Left ventricle myocardium inferior (tissue), 1 donor: ENCODE measurements around the gene MINDY4B. TPM values are rescaled to one million over a fixed set of nuclear protein-coding genes. Genes with fewer than 3 reads are reported as not detected.
"Not testable (repeated sequence)": the region's sequence is repeated elsewhere in the genome, so short reads cannot be mapped to it uniquely, and the experiment has no call there.

Source experiments
- DNase-seq: peaks from one replicate; pipeline ENCODE4 v3.0.0-alpha.2; 2020
- H3K27ac ChIP-seq: fragments of 200-600 bp; replicated peaks from 2 replicates; pipeline ENCODE4 v1.8.0; 2021
- H3K27me3 ChIP-seq: fragments of 200-600 bp; 2 replicates; pipeline ENCODE4 v1.8.0; 2021; ENCODE audit warnings: low read depth
- H3K36me3 ChIP-seq: fragments of 200-600 bp; 2 replicates; pipeline ENCODE4 v1.8.0; 2021
- H3K4me1 ChIP-seq: fragments of 200-600 bp; 2 replicates; pipeline ENCODE4 v1.8.0; 2021
- H3K4me3 ChIP-seq: fragments of 200-600 bp; 2 replicates; pipeline ENCODE4 v1.8.0; 2021; ENCODE audit warnings: mild to moderate bottlenecking, moderate library complexity
- H3K9me3 ChIP-seq: fragments of 200-600 bp; replicated peaks from 2 replicates; pipeline ENCODE4 v1.8.0; 2021
- intact Hi-C: fragments of 100-400 bp; cut with micrococcal nuclease; formaldehyde crosslinking; loops from one replicate; pipeline ENCODE4 v1.11.0; 2022
- total RNA-seq: library from RNA; stranded (reverse); fragmentation: NEBNext Ultra II Directional; extraction: Animal tissue kit (Norgen Biotek cat#: 25700); gene quantifications from one replicate; pipeline ENCODE4 v1.2.1, GENCODE V29; 2021
- TF ChIP-seq, protein P1 (sequence below): fragments of 200-600 bp; IDR thresholded peaks from 2 replicates; pipeline ENCODE4 v1.8.0; 2021; ENCODE audit warnings: antibody characterized with exemption, mild to moderate bottlenecking, borderline replicate concordance
- donor health status: DM: no; HTN: yes; CAD: no; lungs with severe emphysema.

Gene MINDY4B
- total RNA-seq, 1 donor from 2014 or later, result 0.22 TPM

DNA sequence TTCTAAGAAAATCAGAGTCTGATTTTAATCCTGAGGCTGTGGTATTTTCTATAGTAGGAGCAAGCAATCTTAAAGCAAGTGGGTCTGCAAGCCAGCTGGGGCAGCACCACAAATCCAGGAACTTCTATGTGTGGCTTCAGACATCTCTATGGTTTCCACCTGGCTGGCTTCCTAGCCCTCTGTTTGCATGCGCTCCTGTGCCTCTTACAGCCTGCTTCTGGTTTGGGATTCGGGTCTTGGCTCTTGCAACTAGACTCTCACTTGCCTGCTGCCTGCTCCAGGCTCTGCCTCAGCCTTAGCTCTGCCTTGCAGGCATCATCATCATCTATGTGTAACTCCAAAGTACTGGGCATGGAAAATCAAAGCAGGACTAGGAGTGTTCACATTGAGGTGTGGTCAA is 43.4 kb downstream of the MINDY4B start:
- no peak for DNase-seq
- Histone ChIP-seq H3K4me3 (no peak overlapping the region), H3K27ac (no peak overlapping the region), H3K27me3 (no peaks in the 10 kb centered on the region), H3K9me3 (no peaks in the 10 kb centered on the region), H3K36me3 (no peaks in the 10 kb centered on the region), H3K4me1 (no peaks in the 10 kb centered on the region)
- TF ChIP-seq, protein P1, sequence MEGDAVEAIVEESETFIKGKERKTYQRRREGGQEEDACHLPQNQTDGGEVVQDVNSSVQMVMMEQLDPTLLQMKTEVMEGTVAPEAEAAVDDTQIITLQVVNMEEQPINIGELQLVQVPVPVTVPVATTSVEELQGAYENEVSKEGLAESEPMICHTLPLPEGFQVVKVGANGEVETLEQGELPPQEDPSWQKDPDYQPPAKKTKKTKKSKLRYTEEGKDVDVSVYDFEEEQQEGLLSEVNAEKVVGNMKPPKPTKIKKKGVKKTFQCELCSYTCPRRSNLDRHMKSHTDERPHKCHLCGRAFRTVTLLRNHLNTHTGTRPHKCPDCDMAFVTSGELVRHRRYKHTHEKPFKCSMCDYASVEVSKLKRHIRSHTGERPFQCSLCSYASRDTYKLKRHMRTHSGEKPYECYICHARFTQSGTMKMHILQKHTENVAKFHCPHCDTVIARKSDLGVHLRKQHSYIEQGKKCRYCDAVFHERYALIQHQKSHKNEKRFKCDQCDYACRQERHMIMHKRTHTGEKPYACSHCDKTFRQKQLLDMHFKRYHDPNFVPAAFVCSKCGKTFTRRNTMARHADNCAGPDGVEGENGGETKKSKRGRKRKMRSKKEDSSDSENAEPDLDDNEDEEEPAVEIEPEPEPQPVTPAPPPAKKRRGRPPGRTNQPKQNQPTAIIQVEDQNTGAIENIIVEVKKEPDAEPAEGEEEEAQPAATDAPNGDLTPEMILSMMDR, result no peak
- intact Hi-C loops, result no loop called here

- H3K4me1 ChIP-seq, H3K4me3 ChIP-seq, H3K27me3 ChIP-seq, intact Hi-C loops, H3K36me3 ChIP-seq, DNase-seq, H3K27ac ChIP-seq, H3K9me3 ChIP-seq: not testable (repeated sequence)
Measured at GRCh38 chr3:150857936-150858335, 47.3 kb downstream of the MINDY4B start.

DNA sequence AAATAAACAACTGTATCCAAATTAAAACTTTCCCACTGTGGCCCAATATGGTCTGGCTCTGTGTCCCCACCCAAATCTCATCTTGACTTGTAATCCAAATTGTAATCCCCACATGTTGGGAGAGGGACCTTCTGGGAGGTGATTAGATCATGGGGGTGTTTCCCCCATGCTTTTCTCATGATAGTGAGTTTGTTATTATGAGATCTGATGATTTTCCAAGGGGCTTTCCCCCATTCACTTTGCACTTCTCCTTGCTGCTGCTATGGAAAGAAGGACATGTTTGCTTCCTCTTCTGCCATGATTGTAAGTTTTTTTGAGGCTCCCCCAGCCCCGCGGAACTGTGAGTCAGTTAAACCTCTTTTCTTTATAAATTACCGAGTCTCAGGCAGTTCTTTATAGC is 55.0 kb downstream of the MINDY4B start:
- no peak overlapping the region for H3K27ac ChIP-seq
- intact Hi-C loops, result no loop called here
- no peak for DNase-seq
- TF ChIP-seq, protein P1, result no peak
- H3K9me3 ChIP-seq, result peaks cover 17% of the 10 kb centered on the region
- H3K4me1 ChIP-seq, result no peaks in the 10 kb centered on the region
- no peaks in the 10 kb centered on the region for H3K27me3 ChIP-seq
- no peak overlapping the region for H3K4me3 ChIP-seq
- H3K36me3 ChIP-seq, result no peaks in the 10 kb centered on the region

DNA sequence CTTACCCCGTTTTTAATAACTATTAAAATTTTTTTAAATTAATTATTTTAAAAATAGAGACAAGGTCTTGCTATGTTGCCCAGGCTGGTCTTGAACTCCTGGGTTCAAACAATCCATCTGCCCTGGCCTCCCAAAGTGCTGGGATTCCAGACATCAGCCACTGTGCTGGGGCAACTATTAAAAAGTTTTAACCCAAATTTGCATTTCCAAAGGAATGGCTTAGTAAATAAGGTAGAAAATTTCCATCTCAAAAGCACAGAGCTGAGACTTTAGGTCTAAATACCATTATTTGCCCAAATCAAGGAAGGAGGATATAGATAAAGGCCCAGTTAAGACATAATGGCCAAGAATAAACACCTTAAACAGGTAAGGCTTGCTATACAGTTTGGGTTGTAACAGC is 56.4 kb downstream of the MINDY4B start:
- Histone ChIP-seq H3K27me3 (no peaks in the 10 kb centered on the region), H3K27ac (no peak overlapping the region), H3K4me3 (no peak overlapping the region), H3K9me3 (peaks cover 17% of the 10 kb centered on the region), H3K4me1 (no peaks in the 10 kb centered on the region), H3K36me3 (no peaks in the 10 kb centered on the region)
- intact Hi-C loops, result no loop called here
- DNase-seq, result no peak
- TF ChIP-seq, protein P1, result no peak

DNA sequence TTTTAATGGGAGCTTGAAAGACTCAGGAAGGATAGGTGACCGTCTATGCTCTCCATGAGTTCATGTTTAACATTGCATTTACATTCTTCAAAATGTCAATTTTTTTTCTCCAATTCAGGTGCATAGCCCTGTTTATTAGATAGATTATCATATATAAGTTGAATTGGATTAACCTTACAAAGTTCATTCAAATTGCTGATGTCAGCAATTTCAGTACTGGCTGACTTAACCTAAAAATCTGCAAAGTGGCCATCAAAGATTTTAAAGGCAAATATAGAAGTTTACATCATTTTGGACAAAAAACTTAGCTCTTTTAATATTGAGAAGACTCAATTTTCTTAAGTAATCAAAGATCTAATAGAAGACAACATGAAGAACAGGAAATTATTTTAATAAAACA is 57.8 kb downstream of the MINDY4B start:
- no peaks in the 10 kb centered on the region for H3K4me1 ChIP-seq
- peaks cover 17% of the 10 kb centered on the region for H3K9me3 ChIP-seq
- TF ChIP-seq, protein P1, result no peak
- DNase-seq, result no peak
- no peak overlapping the region for H3K27ac ChIP-seq
- intact Hi-C loops, result no loop called here
- H3K4me3 ChIP-seq, result no peak overlapping the region
- H3K36me3 ChIP-seq, result no peaks in the 10 kb centered on the region
- peaks cover 7% of the 10 kb centered on the region for H3K27me3 ChIP-seq

- intact Hi-C loops, result no loop called here
- Histone ChIP-seq H3K9me3 (no peaks in the 10 kb centered on the region), H3K4me3 (no peak overlapping the region), H3K27me3 (peaks cover 33% of the 10 kb centered on the region), H3K4me1 (no peaks in the 10 kb centered on the region), H3K27ac (no peak overlapping the region), H3K36me3 (no peaks in the 10 kb centered on the region)
- TF ChIP-seq, protein P1, result no peak
- no peak for DNase-seq
Measured at GRCh38 chr3:150844484-150844883, 60.8 kb downstream of the MINDY4B start.
